Limb (tissue), 2 donors: ENCODE data around the gene LYZL4.

Experiments
- DNase-seq, 2 donors: peaks; one replicate each; pipeline ENCODE4 v3.0.0-alpha.2; 2016; ENCODE audit errors: extremely low spot score in 2 of 2

LYZL4 gene, protein sequence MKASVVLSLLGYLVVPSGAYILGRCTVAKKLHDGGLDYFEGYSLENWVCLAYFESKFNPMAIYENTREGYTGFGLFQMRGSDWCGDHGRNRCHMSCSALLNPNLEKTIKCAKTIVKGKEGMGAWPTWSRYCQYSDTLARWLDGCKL

GRCh38 chr3:42410370-42411131, at the start of gene LYZL4:
TSS of gene LYZL4 (minus strand) at chr3:42410610. CDS start at chr3:42407251, 3,359 bp downstream.
- DNase-seq: no peak

- DNase-seq: no peak
Measured at GRCh38 chr3:42459151-42459550, 48.7 kb upstream of the LYZL4 start.

GRCh38 chr3:42456211-42456610, 45.8 kb upstream of the LYZL4 start:
- no peak for DNase-seq

DNA sequence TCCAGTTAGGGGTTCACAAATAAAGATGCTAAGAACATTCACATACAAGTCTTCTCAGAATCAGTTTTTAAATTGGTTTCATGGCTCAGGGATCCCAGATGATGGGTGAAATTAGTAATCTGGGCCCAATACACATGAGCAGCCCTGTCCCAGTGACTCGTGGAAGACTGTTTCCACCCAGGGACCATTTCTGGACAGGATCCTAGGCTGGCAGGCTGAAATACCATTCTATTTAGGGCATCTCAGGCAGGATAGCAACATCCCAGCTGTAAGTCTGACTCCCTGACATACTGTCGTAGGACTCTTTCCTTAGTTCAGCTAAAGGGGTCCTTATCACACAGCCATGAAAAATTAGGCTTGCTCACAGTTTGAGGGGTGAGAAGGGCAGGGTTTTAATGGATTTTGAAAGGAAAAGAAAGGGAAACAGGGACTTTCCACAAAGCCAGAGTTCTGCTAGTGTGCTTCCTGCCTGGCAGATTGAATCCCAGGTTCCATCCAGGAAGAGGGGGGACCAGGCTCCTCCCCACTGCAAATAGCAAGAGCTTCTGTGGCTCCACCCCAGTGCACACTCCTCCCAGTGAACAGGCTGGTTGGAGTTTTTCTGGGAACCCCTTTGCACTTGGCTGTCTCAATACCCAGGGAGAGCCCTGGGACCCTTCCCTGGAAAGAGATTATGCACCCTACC, 41.3 kb upstream of the LYZL4 start:
- no peak for DNase-seq

DNA sequence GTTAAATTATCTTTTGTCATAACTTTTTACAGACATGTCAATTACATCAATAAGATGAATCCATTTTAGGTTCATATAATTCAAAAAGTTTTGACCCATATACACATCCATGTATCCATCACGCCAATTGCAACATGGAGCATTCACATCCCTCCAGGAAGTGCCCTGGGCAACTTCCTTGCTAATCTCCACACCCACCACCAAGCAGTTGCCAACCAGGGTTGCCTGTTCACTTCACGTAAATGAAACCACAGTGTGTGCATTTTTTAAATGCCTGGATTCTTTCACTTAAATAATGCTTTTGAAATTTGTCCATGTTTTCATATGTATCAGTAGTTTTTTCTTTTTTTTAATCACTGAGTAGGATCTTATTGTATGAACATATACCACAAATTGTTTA, 40.7 kb upstream of the LYZL4 start:
- no peak for DNase-seq

- no peak for DNase-seq
Measured at GRCh38 chr3:42450567-42450966, 40.2 kb upstream of the LYZL4 start.

DNA sequence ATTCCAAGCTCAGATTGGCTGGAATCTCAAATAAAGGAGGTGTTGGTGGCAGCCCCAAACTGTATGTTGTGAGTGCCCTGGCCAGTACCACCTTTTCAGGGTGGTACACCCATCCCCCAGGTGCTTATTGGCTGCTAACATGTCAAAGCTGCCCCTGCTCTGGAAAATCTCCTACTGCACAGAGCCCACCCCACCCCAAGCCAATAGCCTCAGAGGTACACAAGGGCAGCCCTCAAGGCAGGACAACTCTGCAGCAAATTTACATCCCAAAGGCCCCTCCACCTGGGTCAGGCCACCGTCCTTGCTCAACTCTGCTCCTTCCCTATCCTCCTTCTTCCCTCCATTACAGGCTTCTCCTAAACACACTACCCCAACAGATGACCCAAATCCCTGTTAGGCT, 37.1 kb upstream of the LYZL4 start:
- DNase-seq: no peak

- DNase-seq: no peak
Measured at GRCh38 chr3:42446111-42447050, 36.0 kb upstream of the LYZL4 start.

GRCh38 chr3:42443819-42444436, 33.5 kb upstream of the LYZL4 start:
- DNase-seq: peak; percentile 70 to 90

DNA sequence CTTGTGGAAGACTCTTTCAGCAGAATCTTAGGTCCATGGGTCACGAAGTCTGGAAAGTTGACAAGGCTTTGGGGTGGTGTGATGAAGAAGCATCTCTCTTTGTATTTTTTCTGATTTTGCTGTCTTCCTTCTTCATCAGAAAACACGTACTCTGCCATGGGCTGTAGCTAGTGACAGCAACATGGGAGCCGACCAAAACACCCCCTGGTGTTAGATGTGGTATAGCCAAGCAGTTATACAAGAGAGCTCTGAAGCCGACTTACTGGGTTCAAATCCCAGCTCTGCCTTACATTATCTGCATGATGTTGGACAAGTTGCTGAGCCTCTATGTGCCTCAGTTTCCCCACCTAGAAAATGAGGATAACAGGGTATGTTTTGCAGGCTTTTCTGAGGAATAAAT, 32.9 kb upstream of the LYZL4 start:
- no peak for DNase-seq

- DNase-seq: no peak
Measured at GRCh38 chr3:42442640-42443039, 32.2 kb upstream of the LYZL4 start.

DNA sequence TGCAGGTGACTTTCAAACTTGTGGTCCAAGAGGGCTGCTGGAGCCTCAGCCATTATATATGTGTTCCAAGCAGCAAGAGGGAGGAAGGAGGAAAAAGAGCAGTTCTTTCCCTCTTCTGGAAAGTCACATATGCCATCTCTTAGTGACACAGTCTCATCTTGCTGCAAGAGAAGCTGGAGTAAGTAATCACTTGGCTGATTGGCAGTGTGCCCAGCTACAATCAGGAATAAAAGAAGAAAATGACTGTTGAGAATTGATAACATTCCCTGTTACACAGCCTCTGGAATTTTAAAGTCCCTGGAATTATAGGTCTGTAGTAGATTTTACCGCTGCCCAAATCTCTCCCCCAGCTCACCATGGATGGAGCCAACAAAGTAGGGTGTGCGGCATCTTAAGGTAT, 31.4 kb upstream of the LYZL4 start:
- no peak for DNase-seq

GRCh38 chr3:42440924-42441323, 30.5 kb upstream of the LYZL4 start:
- DNase-seq: no peak

- no peak for DNase-seq
Measured at GRCh38 chr3:42439261-42440115, 29.1 kb upstream of the LYZL4 start.

DNA sequence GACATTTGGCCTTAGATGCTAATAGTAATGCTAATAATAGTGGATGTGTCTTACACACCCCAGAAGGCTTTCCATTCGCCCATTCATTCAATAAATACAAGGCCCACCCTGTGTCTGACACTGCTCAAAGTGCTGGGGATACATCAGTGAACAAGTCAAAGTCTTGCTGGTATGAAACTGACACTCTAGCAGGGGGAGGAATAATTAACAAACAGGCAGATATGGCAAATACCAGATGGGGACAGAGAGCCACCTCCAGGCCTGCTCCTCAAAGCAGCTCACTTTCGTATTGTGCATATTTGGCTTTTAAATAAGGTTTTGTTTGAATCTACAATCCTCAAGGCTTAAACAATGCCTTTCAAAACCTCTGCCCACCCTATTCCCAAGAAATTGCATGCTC, 28.3 kb upstream of the LYZL4 start:
- no peak for DNase-seq

- DNase-seq: no peak
Measured at GRCh38 chr3:42438193-42438592, 27.8 kb upstream of the LYZL4 start.

DNA sequence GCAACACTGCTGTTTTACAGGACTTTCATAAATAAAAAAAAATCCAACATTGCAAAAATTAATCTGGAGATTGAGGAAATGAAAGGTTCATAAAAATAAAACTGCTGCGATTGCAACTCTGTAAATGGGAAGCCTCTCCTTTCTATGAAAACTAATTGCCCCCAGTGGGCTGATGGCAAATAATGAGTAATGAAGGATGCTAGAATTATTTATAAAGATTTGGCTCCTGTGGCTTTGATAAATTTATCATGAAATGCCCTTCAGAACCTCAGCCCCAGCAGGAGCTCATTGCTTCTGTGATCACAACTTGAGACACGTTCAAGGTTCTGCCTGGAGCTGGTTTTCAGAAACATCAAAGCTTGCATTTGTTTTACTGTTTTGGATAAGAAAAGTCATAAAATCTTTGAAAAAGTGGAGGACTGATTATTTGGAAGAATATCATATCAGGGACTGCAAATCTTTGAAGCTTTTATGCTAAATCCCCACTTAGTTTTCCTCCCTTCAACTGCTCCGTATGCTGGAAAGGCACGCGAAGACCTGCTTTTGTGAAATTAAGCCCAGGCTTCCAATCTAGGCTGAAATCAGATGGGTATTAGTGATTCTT, 24.5 kb upstream of the LYZL4 start:
- no peak for DNase-seq

GRCh38 chr3:42432485-42432884, 22.1 kb upstream of the LYZL4 start:
- no peak for DNase-seq

DNA sequence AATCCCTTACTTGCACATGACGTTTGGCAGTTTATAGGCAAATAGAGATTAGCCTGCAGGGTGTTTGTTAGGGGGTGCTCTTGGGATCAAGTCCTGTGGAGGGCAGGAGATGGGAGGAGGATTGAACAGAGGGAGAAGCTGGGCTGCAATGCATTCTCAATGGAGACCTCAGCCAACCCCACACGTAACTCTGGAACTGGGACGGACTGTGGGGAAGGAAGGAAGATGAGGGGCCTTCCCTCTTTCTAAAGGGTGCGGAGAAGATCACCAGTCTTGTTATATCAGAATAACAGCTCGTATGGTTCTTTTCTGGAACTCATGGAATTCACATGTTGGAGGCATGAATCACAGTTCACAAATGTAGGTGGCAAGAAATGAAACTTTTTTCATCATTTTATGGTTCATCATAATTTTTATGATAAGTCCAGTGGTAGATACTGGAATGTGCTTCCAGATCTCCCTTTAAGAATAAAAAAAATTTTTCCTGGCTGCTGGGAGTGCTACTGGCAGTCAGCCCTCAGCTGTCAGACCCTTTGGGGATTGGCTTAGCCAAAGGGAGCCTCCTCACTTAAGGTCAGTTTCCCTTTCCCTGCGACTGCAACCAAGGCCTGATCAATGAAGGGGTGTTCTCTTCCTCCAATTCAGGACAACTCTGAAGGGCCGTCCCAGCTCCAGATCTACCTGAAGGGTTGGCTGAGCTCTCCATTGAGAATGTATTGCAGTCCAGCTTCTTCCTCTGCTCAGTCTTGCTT, 20.5 kb upstream of the LYZL4 start:
- DNase-seq: no peak
